GM20431 (cell line): ENCODE data around the gene TARP.
"Not testable (repeated sequence)": the region's sequence is repeated elsewhere in the genome, so short reads cannot be mapped to it uniquely, and the experiment has no call there.

ENCODE experiments used
- in situ Hi-C: fragments of 300-500 bp; cut with MseI, MboI; formaldehyde crosslinking; loops from one replicate; pipeline ENCODE4 v1.15.0; 2020; ENCODE audit warnings: low sequenced_read_pairs; ENCODE audit not compliant: unreplicated experiment

Gene TARP

GRCh38 chr7:38300175-38300574 is 26.7 kb upstream of the TARP start:
- in situ Hi-C loops = no loop called here

GRCh38 chr7:38299275-38299931 is 26.0 kb upstream of the TARP start:
- in situ Hi-C loops = no loop called here

GRCh38 chr7:38296059-38296857 is 22.8 kb upstream of the TARP start:
- in situ Hi-C loops = no loop called here

GRCh38 chr7:38294926-38295325 is 21.5 kb upstream of the TARP start:
- in situ Hi-C loops = no loop called here

- in situ Hi-C loops = no loop called here
Observed at GRCh38 chr7:38292442-38292841, 19.0 kb upstream of the TARP start.

GRCh38 chr7:38291650-38292049 is 18.2 kb upstream of the TARP start:
- in situ Hi-C loops = no loop called here

GRCh38 chr7:38291117-38291647 is 17.7 kb upstream of the TARP start:
- in situ Hi-C loops = no loop called here

- in situ Hi-C loops = no loop called here
Observed at GRCh38 chr7:38284553-38284952, 11.1 kb upstream of the TARP start.

- in situ Hi-C loops = no loop called here
Observed at GRCh38 chr7:38283809-38284208, 10.4 kb upstream of the TARP start.

- in situ Hi-C loops = no loop called here
Observed at GRCh38 chr7:38283107-38283506, 9.7 kb upstream of the TARP start.

- in situ Hi-C loops = no loop called here
Observed at GRCh38 chr7:38282081-38282480, 8.6 kb upstream of the TARP start.

GRCh38 chr7:38281266-38281665 is 7.8 kb upstream of the TARP start:
- in situ Hi-C loops = no loop called here

- in situ Hi-C loops = no loop called here
Observed at GRCh38 chr7:38280707-38281106, 7.3 kb upstream of the TARP start.

GRCh38 chr7:38280000-38280399 is 6.6 kb upstream of the TARP start:
- in situ Hi-C loops = no loop called here

GRCh38 chr7:38276096-38276877 is 2.9 kb upstream of the TARP start:
- in situ Hi-C loops = no loop called here

GRCh38 chr7:38274927-38275620 is 1.6 kb upstream of the TARP start:
- in situ Hi-C loops = no loop called here

GRCh38 chr7:38274486-38274885 is 1.1 kb upstream of the TARP start:
- in situ Hi-C loops = no loop called here

GRCh38 chr7:38270405-38270804 is 3.0 kb downstream of the TARP start:
- in situ Hi-C loops = not testable (repeated sequence)

GRCh38 chr7:38269704-38270346 is 3.6 kb downstream of the TARP start:
- in situ Hi-C loops = not testable (repeated sequence)

GRCh38 chr7:38265958-38266357 is 7.5 kb downstream of the TARP start:
- in situ Hi-C loops = not testable (repeated sequence)
